KMS-11 (cell line): Measurements from ENCODE around the gene SLC22A7.

Source experiments
- H2AFZ ChIP-seq: fragments of 200-600 bp; sonication (generic); 2 replicates; pipeline ENCODE4 v1.6.1; 2016; ENCODE audit warnings: antibody characterized with exemption, mixed run types, low read depth
- H3K27ac ChIP-seq: fragments of 200-600 bp; sonication (generic); 2 replicates; pipeline ENCODE4 v1.6.1; 2016; ENCODE audit warnings: mild to moderate bottlenecking, mixed run types
- H3K27me3 ChIP-seq: fragments of 200-600 bp; sonication (generic); 2 replicates; pipeline ENCODE4 v1.6.1; 2017; ENCODE audit warnings: mild to moderate bottlenecking, low read depth, mixed run types, moderate library complexity; ENCODE audit not compliant: insufficient read depth
- H3K36me3 ChIP-seq: fragments of 200-600 bp; sonication (generic); 2 replicates; pipeline ENCODE4 v1.6.1; 2017; ENCODE audit warnings: mild to moderate bottlenecking, mixed run types; ENCODE audit not compliant: insufficient read depth
- H3K4me1 ChIP-seq: fragments of 200-600 bp; sonication (generic); 2 replicates; pipeline ENCODE4 v1.6.1; 2016; ENCODE audit warnings: mild to moderate bottlenecking, low read depth, mixed run types; ENCODE audit not compliant: poor library complexity, severe bottlenecking
- H3K4me2 ChIP-seq: fragments of 200-600 bp; sonication (generic); 2 replicates; pipeline ENCODE4 v1.7.0; 2016; ENCODE audit warnings: mild to moderate bottlenecking, mixed run types
- H3K4me3 ChIP-seq: fragments of 200-600 bp; sonication (generic); IDR thresholded peaks from 2 replicates; pipeline ENCODE4 v1.6.1; 2017; ENCODE audit warnings: low read depth, low read length, mixed read lengths; ENCODE audit not compliant: insufficient read depth
- H3K79me2 ChIP-seq: fragments of 200-600 bp; sonication (generic); 2 replicates; pipeline ENCODE4 v1.6.1; 2016; ENCODE audit warnings: low read depth, mixed run types; ENCODE audit not compliant: insufficient read depth
- H3K9ac ChIP-seq: fragments of 200-600 bp; sonication (generic); 2 replicates; pipeline ENCODE4 v1.6.1; 2016; ENCODE audit warnings: mild to moderate bottlenecking, mixed run types
- H4K20me1 ChIP-seq: fragments of 200-600 bp; sonication (generic); 2 replicates; pipeline ENCODE4 v1.6.1; 2016; ENCODE audit warnings: mild to moderate bottlenecking, mixed run types; ENCODE audit not compliant: insufficient read depth
- CTCF ChIP-seq: fragments of 200-600 bp; sonication (generic); conservative IDR thresholded peaks from 2 replicates; pipeline ENCODE4 v1.6.1; 2017; ENCODE audit warnings: low read depth, mild to moderate bottlenecking, antibody characterized with exemption, low read length, moderate library complexity, mixed read lengths

Gene SLC22A7

GRCh38 chr6:43310624-43311023 lies 12.6 kb downstream of the SLC22A7 start:
- H3K27ac ChIP-seq, result no peak overlapping the region
- peaks cover 5% of the 10 kb centered on the region for H3K4me1 ChIP-seq
- TF ChIP-seq CTCF, result no peak
- H2AFZ ChIP-seq, result no peak overlapping the region
- H3K27me3 ChIP-seq, result no peaks in the 10 kb centered on the region
- H3K4me2 ChIP-seq, result no peak overlapping the region
- H3K36me3 ChIP-seq, result no peaks in the 10 kb centered on the region
- H3K4me3 ChIP-seq, result no peak overlapping the region
- H3K9ac ChIP-seq, result no peak overlapping the region
- H3K79me2 ChIP-seq, result no peaks in the 10 kb centered on the region
- no peaks in the 10 kb centered on the region for H4K20me1 ChIP-seq

GRCh38 chr6:43311666-43312065 lies 13.6 kb downstream of the SLC22A7 start:
- H2AFZ ChIP-seq, result no peak overlapping the region
- H3K79me2 ChIP-seq, result no peaks in the 10 kb centered on the region
- H3K27me3 ChIP-seq, result no peaks in the 10 kb centered on the region
- H3K4me1 ChIP-seq, result peaks cover 5% of the 10 kb centered on the region
- TF ChIP-seq CTCF, result no peak
- no peaks in the 10 kb centered on the region for H4K20me1 ChIP-seq
- H3K36me3 ChIP-seq, result no peaks in the 10 kb centered on the region
- H3K9ac ChIP-seq, result no peak overlapping the region
- no peak overlapping the region for H3K27ac ChIP-seq
- no peak overlapping the region for H3K4me3 ChIP-seq
- no peak overlapping the region for H3K4me2 ChIP-seq

GRCh38 chr6:43313813-43314212 lies 15.8 kb downstream of the SLC22A7 start:
- Histone ChIP-seq H3K27me3 (no peaks in the 10 kb centered on the region), H3K27ac (no peak overlapping the region), H3K4me3 (no peak overlapping the region), H3K9ac (no peak overlapping the region), H3K36me3 (no peaks in the 10 kb centered on the region), H2AFZ (no peak overlapping the region), H3K4me2 (no peak overlapping the region), H3K4me1 (peaks cover 5% of the 10 kb centered on the region), H4K20me1 (no peaks in the 10 kb centered on the region), H3K79me2 (no peaks in the 10 kb centered on the region)
- no peak for TF ChIP-seq CTCF

GRCh38 chr6:43318011-43318410 lies 20.0 kb downstream of the SLC22A7 start:
- H3K27me3 ChIP-seq, result no peaks in the 10 kb centered on the region
- no peak overlapping the region for H3K4me2 ChIP-seq
- H3K4me1 ChIP-seq, result no peaks in the 10 kb centered on the region
- H2AFZ ChIP-seq, result no peak overlapping the region
- no peaks in the 10 kb centered on the region for H3K79me2 ChIP-seq
- no peak overlapping the region for H3K4me3 ChIP-seq
- no peaks in the 10 kb centered on the region for H3K36me3 ChIP-seq
- no peaks in the 10 kb centered on the region for H4K20me1 ChIP-seq
- H3K9ac ChIP-seq, result no peak overlapping the region
- TF ChIP-seq CTCF, result no peak
- H3K27ac ChIP-seq, result no peak overlapping the region
